ENCODE results near the gene IER3.
"Not testable (repeated sequence)": the region's sequence is repeated elsewhere in the genome, so short reads cannot be mapped to it uniquely, and the experiment has no call there.

IER3 gene

DNA sequence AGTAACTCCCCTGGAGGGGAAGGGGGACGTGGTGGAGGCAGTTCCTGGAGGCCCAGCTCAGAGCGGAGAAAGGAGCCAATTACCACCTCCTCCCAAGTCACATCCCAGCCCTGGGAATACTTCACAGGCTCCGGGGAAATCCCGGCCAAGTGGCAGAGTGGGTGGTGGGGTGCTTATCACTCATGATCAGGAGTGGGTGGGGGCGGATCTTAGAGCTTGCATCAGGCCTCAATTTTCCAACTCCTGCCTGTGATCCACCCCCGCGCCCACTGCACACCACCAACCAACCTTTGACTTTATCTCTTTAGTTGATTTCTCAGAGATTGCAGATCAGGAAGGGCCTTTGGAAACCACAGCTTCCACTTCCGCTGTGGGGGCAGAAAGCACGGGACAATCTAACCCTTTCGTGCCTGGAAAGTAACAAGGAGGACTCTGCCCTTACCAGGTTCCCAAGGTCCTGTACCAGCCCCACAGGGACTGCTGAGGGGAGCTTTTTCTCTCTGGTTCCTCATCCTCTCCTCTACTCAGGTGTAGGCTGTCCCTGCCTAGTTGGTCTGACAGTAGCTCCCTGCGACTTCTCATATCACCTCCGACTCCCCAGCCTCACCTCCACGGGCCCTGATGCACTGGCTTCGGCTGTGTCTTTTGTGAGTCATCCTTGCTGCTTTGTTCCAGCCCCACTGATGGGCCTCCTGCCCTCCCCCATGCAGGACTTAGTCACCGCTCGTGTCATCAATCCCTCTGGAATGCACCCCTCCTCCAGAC is 24.9 kb upstream of the IER3 start:
- intact Hi-C loops (cut with DNase I), result no loop called here
- peak in 7 of 10 donors; percentile 17 to 91 (median 38) for DNase-seq

GRCh38 chr6:30768634-30769087 is 24.3 kb upstream of the IER3 start:
- intact Hi-C loops (cut with DNase I), result no loop called here

GRCh38 chr6:30767944-30768301 is 23.6 kb upstream of the IER3 start:
- intact Hi-C loops (cut with DNase I), result no loop called here

More at GRCh38 chr6:30768634-30769087, 24.3 kb upstream of the IER3 start:
- peak in 1 of 10 donors; percentile 19 for DNase-seq

DNA sequence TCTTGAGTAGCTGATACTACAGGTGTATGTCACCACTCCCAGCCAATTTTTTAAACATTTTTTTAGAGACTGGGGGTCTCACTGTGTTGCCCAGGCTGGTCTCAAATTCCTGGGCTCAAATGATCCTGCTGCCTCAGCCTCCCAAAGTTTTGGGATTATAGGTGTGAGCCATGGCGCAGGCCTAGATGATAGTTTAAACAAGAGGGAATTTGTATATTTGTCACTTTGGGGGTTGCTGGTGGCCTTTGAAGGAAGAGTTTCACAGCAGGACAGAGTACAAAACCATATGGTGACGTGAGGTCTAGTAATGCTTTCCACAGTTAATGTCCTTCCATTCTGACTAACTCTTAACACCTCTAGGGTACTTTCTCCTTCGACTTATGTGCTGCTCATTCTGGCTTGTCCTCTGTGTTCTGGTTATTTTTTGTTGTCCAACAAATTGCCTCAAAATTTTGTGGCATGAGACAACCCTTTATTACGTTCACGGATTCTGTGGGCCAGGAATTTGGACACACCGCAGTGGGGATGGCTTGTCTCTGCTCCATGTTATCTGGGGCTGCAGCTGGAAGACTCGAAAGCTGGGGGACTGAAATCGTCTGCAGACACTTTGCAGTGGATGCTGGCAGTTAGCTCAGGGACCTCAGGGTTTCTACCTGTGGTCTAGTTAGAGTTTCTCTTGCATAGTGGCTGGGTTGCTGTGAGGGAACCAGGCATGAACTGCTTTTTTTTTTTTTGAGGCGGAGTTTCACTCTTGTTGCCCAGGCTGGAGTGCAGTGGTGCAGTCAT is 23.0 kb upstream of the IER3 start:
- DNase-seq, result peak in 1 of 10 donors; percentile 10

More at GRCh38 chr6:30767944-30768301, 23.6 kb upstream of the IER3 start:
- peak in 1 of 10 donors; percentile 8 for DNase-seq

GRCh38 chr6:30766461-30767157 is 22.3 kb upstream of the IER3 start:
- DNase-seq, result no peak
- intact Hi-C loops (cut with DNase I), result no loop called here

More for the DNA sequence above, 23.0 kb upstream of the IER3 start:
- intact Hi-C loops (cut with DNase I), result no loop called here

DNA sequence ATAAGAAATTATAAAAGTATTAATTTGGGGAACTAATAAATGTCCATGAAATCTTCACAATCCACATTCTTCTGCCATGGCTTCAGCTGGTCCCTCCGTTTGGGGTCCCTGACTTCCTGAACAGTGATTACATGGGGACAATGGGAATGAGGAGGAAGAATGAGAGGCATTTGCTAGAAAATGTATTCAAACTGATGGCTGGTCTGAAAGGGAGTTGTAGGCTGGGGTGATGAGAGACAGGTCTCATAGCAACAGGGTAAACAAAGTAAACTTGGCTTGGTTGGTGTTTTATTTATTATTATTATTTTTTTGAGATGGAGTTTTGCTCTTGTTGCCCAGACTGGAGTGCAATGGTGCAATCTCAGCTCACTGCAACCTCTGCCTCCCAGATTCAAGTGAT is 21.1 kb upstream of the IER3 start:
- DNase-seq; intact Hi-C loops (cut with DNase I): not testable (repeated sequence)

GRCh38 chr6:30764490-30765043 is 20.2 kb upstream of the IER3 start:
- DNase-seq; intact Hi-C loops (cut with DNase I): not testable (repeated sequence)

- intact Hi-C loops (cut with DNase I), result no loop called here
- DNase-seq, result no peak
Measured at GRCh38 chr6:30763618-30764489, 19.5 kb upstream of the IER3 start.

DNA sequence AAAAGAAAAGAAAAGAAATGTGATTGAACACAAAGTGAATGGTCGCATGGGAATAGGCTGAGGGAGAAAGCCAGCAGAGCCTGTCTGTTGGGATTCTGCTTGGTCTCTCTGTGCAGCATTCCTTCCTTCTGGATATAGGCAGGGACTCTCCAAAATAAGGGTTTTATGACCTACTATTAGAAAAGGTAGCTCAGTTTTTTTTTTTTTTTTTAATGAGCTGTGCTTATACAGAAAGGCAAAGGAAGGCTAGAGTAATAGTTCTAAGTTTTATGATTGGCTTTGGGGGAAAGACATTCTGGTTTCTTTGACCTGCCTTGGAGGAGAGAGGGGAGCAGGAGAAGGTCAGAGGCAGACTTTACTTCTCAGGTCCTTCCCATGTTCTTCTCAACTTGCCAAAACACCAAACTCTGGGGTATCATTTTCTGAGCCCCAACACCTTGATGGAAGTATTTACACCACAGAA is 18.8 kb upstream of the IER3 start:
- intact Hi-C loops (cut with DNase I), result no loop called here
- no peak for DNase-seq

DNA sequence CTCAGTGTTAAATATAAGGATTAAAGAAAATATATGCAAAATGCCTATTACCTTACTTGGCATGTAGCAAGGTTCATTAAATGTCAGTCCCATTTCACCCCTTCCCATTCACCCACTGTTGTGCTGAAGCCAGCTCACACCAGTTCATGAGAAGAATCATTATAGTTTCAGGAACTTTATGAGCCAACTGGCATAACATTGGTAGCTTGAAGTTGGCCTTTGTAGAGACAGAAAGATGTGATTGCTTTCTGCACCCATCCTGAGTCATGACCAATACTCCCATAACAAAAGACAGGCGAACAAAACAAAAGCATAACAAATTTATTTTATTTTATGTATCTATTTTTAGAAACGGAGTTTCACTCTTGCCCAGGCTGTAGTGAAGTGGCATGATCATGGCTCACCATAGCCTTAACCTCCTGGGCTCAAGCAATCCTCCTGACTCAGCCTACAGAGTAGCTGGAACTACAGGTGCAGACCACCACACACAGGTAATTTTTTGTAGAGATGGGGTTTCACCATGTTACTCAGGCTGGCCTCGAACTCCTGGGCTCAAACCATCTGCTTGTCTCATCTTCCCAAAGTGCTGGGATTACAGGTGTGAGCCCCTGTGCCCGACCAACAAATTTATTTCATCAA is 17.6 kb upstream of the IER3 start:
- intact Hi-C loops (cut with DNase I), result no loop called here
- no peak for DNase-seq

GRCh38 chr6:30760549-30760948 is 16.2 kb upstream of the IER3 start:
- intact Hi-C loops (cut with DNase I), result no loop called here

DNA sequence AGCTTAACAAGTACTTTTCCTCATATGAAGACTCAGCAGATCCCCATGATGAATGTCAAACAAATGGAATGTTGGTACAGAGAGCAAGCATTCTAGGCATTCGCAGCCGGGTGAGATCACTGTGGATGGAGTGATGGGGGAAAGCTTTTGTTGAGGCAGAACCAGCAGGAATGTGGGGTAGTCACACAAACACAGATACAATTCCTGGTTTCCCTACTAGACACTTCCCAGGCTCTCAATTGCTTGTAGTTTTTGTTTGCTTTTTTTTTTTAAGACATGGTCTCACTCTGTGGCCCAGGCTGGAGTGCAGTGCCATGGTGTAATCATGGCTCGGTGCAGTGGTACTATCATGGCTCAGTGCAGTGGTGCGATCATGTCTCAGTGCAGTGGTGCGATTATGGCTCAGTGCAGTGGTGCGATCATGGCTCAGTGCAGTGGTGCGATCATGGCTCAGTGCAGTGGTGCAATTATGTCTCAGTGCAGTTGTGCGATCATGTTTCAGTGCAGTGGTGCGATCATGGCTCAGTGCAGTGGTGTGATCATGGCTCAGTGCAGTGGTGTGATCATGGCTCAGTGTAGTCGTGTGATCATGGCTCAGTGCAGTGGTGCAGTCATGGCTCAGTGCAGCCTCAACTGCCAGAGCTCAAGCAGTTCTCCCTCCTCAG is 15.4 kb upstream of the IER3 start:
- peak in 1 of 10 donors; percentile 11 for DNase-seq
- intact Hi-C loops (cut with DNase I), result no loop called here

More at GRCh38 chr6:30760549-30760948, 16.2 kb upstream of the IER3 start:
- DNase-seq, result no peak

GRCh38 chr6:30757261-30757904 is 13.0 kb upstream of the IER3 start:
- intact Hi-C loops (cut with DNase I), result no loop called here
- no peak for DNase-seq

DNA sequence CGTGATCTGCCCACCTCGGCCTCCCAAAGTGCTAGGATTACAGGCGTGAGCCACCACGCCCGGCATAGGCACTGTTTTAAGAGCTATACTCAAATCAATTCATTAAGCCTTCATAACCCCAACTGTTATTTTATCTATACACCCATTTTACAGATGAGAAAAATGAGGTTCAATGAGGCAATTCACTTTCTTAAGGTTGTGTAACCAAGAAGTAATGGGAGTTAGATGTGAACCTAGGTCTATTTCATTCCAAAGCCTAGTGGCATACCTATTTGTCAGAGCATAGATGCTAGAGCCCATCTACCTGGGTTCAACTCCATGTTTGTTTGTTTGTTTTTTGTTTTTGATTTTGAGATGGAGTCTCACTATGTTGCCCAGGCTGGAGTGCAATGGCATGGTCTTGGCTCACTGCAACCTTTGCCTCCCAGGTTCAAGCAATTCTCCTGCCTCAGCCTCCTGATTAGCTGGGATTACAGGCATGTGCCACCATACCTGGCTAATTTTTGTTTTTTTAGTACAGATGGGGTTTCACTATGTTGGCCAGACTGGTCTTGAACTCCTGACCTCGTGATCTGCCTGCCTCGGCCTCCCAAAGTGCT is 12.2 kb upstream of the IER3 start:
- intact Hi-C loops (cut with DNase I); DNase-seq: not testable (repeated sequence)

DNA sequence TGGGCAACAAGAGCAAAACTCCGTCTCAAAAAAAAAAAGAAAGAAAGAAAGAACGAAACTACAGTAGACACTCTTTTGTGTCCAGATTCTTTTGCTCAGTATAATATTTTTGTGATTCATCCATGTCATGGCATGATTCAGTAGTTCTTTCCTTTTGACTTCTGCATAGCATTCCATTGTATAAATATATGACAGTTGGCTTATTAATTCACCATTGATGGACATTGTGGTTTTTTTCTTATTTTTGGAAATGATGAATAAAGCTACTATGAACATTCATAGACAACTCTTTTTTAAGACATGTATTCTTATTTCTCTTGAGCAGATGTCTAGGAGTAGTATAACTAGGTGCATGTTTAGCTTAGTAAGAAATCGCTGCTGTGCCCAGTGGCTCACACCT is 10.3 kb upstream of the IER3 start:
- no peak for DNase-seq
- intact Hi-C loops (cut with DNase I), result no loop called here

GRCh38 chr6:30752157-30752927 is 8.0 kb upstream of the IER3 start:
- intact Hi-C loops (cut with DNase I), result no loop called here

GRCh38 chr6:30750379-30750668 is 6.0 kb upstream of the IER3 start:
- peak in 1 of 10 donors; percentile 2 for DNase-seq
- intact Hi-C loops (cut with DNase I), result no loop called here

More at GRCh38 chr6:30752157-30752927, 8.0 kb upstream of the IER3 start:
- peak in 6 of 10 donors; percentile 14 to 91 (median 29) for DNase-seq
